IMR-90 (cell line): Measurements from ENCODE around the gene CHRNA5. TPM values are rescaled to one million over a fixed set of nuclear protein-coding genes. Genes with fewer than 3 reads are reported as not detected.
"Not testable (repeated sequence)": the region's sequence is repeated elsewhere in the genome, so short reads cannot be mapped to it uniquely, and the experiment has no call there.

Source experiments
- ATAC-seq: fragments of 200-7000 bp; cut with Tn5 transposase; 2 replicates; pipeline ENCODE4 v1.9.1; 2020; ENCODE audit warnings: low read depth, mild to moderate bottlenecking, moderate library complexity
- BruUV-seq: library from RNA; stranded (reverse); fragments of 400-500 nt; replicated peaks from 2 replicates; lab custom pipeline; 2021; lab: Mats Ljungman, UMichigan
- CTCF ChIA-PET: fragments of 300-600 bp; formaldehyde crosslinking; extraction: SDS; loops from one replicate; lab custom pipeline; 2021; ENCODE audit warnings: antibody characterized with exemption; lab: Yijun Ruan, JAX
- POLR2A ChIA-PET: fragments of 300-600 bp; sonication (Branson Sonifier 250); formaldehyde crosslinking; loops from one replicate; lab custom pipeline; 2022; ENCODE audit warnings: antibody characterized with exemption; ENCODE audit not compliant: unreplicated experiment; lab: Charles Lee
- DNase-seq: peaks from one replicate; pipeline ENCODE4 v3.0.0; 2013
- H2AFZ ChIP-seq: replicated peaks from 2 replicates; pipeline ENCODE3; 2013; ENCODE audit warnings: low read length, mild to moderate bottlenecking; ENCODE audit not compliant: poor library complexity
- H2AK5ac ChIP-seq: 2 replicates; pipeline ENCODE4 v1.6.1; 2013; ENCODE audit warnings: low read depth, low read length, inconsistent platforms
- H2AK9ac ChIP-seq: replicated peaks from 2 replicates; pipeline ENCODE3; 2013; ENCODE audit warnings: mild to moderate bottlenecking, low read depth, low read length, moderate library complexity; ENCODE audit not compliant: poor library complexity
- H2BK120ac ChIP-seq: 2 replicates; pipeline ENCODE4 v1.6.1; 2013; ENCODE audit warnings: low read depth, low read length, inconsistent platforms
- H2BK15ac ChIP-seq: 3 replicates; pipeline ENCODE4 v1.6.1; 2013; ENCODE audit warnings: low read depth, low read length, inconsistent platforms
- H2BK20ac ChIP-seq: 2 replicates; pipeline ENCODE4 v1.6.1; 2013; ENCODE audit warnings: low read depth, mild to moderate bottlenecking, inconsistent platforms, low read length, moderate library complexity
- H2BK5ac ChIP-seq: 2 replicates; pipeline ENCODE4 v1.6.1; 2013; ENCODE audit warnings: mild to moderate bottlenecking, low read depth, low read length, inconsistent platforms; ENCODE audit not compliant: poor library complexity, severe bottlenecking
- H3K14ac ChIP-seq: replicated peaks from 2 replicates; pipeline ENCODE4 v1.6.1; 2013; ENCODE audit warnings: low read depth, low read length, inconsistent platforms
- H3K18ac ChIP-seq: 2 replicates; pipeline ENCODE4 v1.6.1; 2013; ENCODE audit warnings: low read depth, low read length, control low read depth
- H3K23ac ChIP-seq: 2 replicates; pipeline ENCODE4 v1.6.1; 2013; ENCODE audit warnings: low read depth, low read length, inconsistent platforms
- H3K27ac ChIP-seq: 2 replicates; pipeline ENCODE4 v1.5.1; 2013; ENCODE audit warnings: mild to moderate bottlenecking, control low read depth, low read length; ENCODE audit not compliant: insufficient read depth
- H3K27me3 ChIP-seq: 2 replicates; pipeline ENCODE4 v1.6.1; 2013; ENCODE audit warnings: low read length; ENCODE audit not compliant: control insufficient read depth, insufficient read depth
- H3K36me3 ChIP-seq: 2 replicates; pipeline ENCODE4 v1.6.1; 2013; ENCODE audit warnings: low read length, mixed read lengths; ENCODE audit not compliant: control insufficient read depth, insufficient read depth
- H3K4ac ChIP-seq: 2 replicates; pipeline ENCODE4 v1.6.1; 2013; ENCODE audit warnings: low read depth, low read length, inconsistent platforms
- H3K4me1 ChIP-seq: 2 replicates; pipeline ENCODE4 v1.6.1; 2013; ENCODE audit warnings: low read length, mixed read lengths; ENCODE audit not compliant: control insufficient read depth, insufficient read depth
- H3K4me2 ChIP-seq: 2 replicates; pipeline ENCODE4 v1.6.1; 2013; ENCODE audit warnings: low read depth, mild to moderate bottlenecking, control low read depth, low read length, moderate library complexity
- H3K4me3 ChIP-seq: 2 replicates; pipeline ENCODE4 v1.5.1; 2013; ENCODE audit warnings: low read depth, mild to moderate bottlenecking, control low read depth, low read length, moderate library complexity; ENCODE audit not compliant: insufficient read depth
- H3K56ac ChIP-seq: 2 replicates; pipeline ENCODE4 v1.6.1; 2013; ENCODE audit warnings: low read length, inconsistent platforms; ENCODE audit not compliant: insufficient read depth; ENCODE audit errors: extremely low read depth
- H3K79me1 ChIP-seq, 2 experiments: 2 replicates each; pipeline ENCODE4 v1.6.1; 2013; ENCODE audit warnings: low read length in 2 of 2, inconsistent platforms in 1 of 2, low read depth in 1 of 2
- H3K9ac ChIP-seq: 2 replicates; pipeline ENCODE4 v1.6.1; 2013; ENCODE audit warnings: low read depth, low read length, control low read depth
- H3K9me1 ChIP-seq: 2 replicates; pipeline ENCODE4 v1.6.1; 2013; ENCODE audit warnings: low read length, inconsistent platforms; ENCODE audit not compliant: insufficient read depth
- H3K9me3 ChIP-seq: 2 replicates; pipeline ENCODE4 v1.6.1; 2013; ENCODE audit warnings: low read length; ENCODE audit not compliant: control insufficient read depth, insufficient read depth
- H4K20me1 ChIP-seq: 2 replicates; pipeline ENCODE4 v1.6.1; 2013; ENCODE audit warnings: low read length, inconsistent platforms; ENCODE audit not compliant: insufficient read depth
- H4K5ac ChIP-seq: 2 replicates; pipeline ENCODE4 v1.6.1; 2013; ENCODE audit warnings: mild to moderate bottlenecking, low read depth, low read length, control low read depth
- H4K8ac ChIP-seq, 2 experiments: 2 replicates each; pipeline ENCODE4 v1.6.1; 2013; ENCODE audit warnings: low read depth in 2 of 2, low read length in 2 of 2, control low read depth in 1 of 2, inconsistent platforms in 1 of 2
- H4K91ac ChIP-seq: 2 replicates; pipeline ENCODE4 v1.6.1; 2013; ENCODE audit warnings: low read depth, low read length, inconsistent platforms; ENCODE audit not compliant: insufficient read depth
- BHLHE40 ChIP-seq: fragments of 150-350 bp; IDR thresholded peaks from 2 replicates; pipeline ENCODE4 v1.6.1; 2016; ENCODE audit warnings: mild to moderate bottlenecking, low read depth, low read length
- CEBPB ChIP-seq: IDR thresholded peaks from 2 replicates; pipeline ENCODE4 v1.6.1; 2012; ENCODE audit warnings: low read depth, low read length, improper control_type of control experiment
- FOS ChIP-seq: fragments of 150-350 bp; IDR thresholded peaks from 2 replicates; pipeline ENCODE4 v1.6.1; 2016; ENCODE audit warnings: low read depth, low read length
- MAZ ChIP-seq: IDR thresholded peaks from 2 replicates; pipeline ENCODE4 v1.6.1; 2012; ENCODE audit warnings: low read depth, mild to moderate bottlenecking, low read length, improper control_type of control experiment, moderate library complexity, borderline replicate concordance
- SMC3 ChIP-seq: fragments of 150-350 bp; IDR thresholded peaks from 2 replicates; pipeline ENCODE4 v1.6.1; 2016; ENCODE audit warnings: low read depth, mild to moderate bottlenecking, antibody characterized with exemption, low read length, moderate library complexity
- WGBS, 2 experiments: methylation state at CpG; one replicate each; pipeline versions ENCODE4 v1.1.5 to v1.1.7; 2013; ENCODE audit warnings: missing lambda C conversion rate in 2 of 2; ENCODE audit not compliant: insufficient read length in 1 of 2; ENCODE audit errors: extremely low coverage in 2 of 2; 5-methylcytosine and 5-hydroxymethylcytosine counted together
- dilution Hi-C: fragments of 300-500 bp; cut with HindIII; formaldehyde crosslinking; loops from one replicate; pipeline ENCODE4 v1.14.3; 2018; ENCODE audit warnings: low sequenced_read_pairs; ENCODE audit not compliant: unreplicated experiment
- in situ Hi-C: fragments of 300-500 bp; cut with MboI; formaldehyde crosslinking; loops from 3 replicates; pipeline ENCODE4 v1.14.3; 2019; ENCODE audit warnings: low sequenced_read_pairs, inconsistent platforms, mixed read lengths
- intact Hi-C: fragments of 100-400 bp; cut with micrococcal nuclease; formaldehyde crosslinking; loops from 2 replicates; pipeline ENCODE4 v1.10.0; 2022
- polyA plus RNA-seq, 3 experiments: library from polyadenylated mRNA; depleted of rRNA; stranded (reverse); fragments of >200 nt; gene quantifications; 2 replicates each; pipeline ENCODE4 v1.2.3, GENCODE V29; 2012; ENCODE audit warnings: low replicate concordance in 1 of 3
- total RNA-seq: library from RNA; depleted of rRNA; stranded (reverse); fragments of >200 nt; gene quantifications from 2 replicates; pipeline ENCODE4 v1.2.3, GENCODE V29; 2012
- TF ChIP-seq, protein P1 (sequence below): fragments of 150-350 bp; IDR thresholded peaks from 2 replicates; pipeline ENCODE4 v1.6.1; 2016; ENCODE audit warnings: low read depth, mild to moderate bottlenecking, low read length, moderate library complexity, borderline replicate concordance

The CHRNA5 gene
- total and polyA plus RNA-seq, 2 of the 4 experiments (the other 2 are of a cell fraction) = 0.54 to 0.94 TPM

DNA sequence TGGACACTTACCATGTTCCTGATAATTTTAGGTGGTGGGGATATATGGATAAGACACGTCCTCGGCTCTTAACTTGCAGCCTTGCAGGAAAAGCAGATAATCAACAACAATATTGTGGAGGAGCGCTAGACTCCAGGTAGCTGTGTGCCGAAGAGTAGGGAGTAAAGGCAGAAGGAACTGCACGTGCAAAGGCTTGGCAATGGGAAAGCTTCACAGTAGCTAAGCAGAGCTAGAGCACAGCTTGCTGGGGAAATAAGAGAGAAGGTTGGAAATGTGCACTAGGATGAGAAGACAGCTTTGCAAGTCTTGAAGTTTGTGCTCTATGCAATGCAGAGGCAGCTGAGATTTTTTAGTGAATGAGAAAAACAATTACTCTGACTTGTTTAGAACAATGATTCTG lies 12.7 kb upstream of the CHRNA5 start:
- no peak overlapping the region for H4K8ac ChIP-seq
- no peak for TF ChIP-seq MAZ
- TF ChIP-seq, protein P1, sequence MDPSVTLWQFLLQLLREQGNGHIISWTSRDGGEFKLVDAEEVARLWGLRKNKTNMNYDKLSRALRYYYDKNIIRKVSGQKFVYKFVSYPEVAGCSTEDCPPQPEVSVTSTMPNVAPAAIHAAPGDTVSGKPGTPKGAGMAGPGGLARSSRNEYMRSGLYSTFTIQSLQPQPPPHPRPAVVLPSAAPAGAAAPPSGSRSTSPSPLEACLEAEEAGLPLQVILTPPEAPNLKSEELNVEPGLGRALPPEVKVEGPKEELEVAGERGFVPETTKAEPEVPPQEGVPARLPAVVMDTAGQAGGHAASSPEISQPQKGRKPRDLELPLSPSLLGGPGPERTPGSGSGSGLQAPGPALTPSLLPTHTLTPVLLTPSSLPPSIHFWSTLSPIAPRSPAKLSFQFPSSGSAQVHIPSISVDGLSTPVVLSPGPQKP = no peak
- no peak for TF ChIP-seq SMC3
- TF ChIP-seq CEBPB = no peak
- TF ChIP-seq BHLHE40 = no peak
- TF ChIP-seq FOS = no peak
- H3K18ac ChIP-seq = no peak overlapping the region
- H3K4me3 ChIP-seq = no peak overlapping the region
- 54% methylated on average over 3 of the region's 5 CpGs; no CpG with 5 or more reads in 1 of the 2 experiments for WGBS, 2 experiments
- H3K56ac ChIP-seq = no peak overlapping the region
- dilution Hi-C loops (no loop called here), in situ Hi-C loops (no loop called here), intact Hi-C loops (no loop called here)
- no peak overlapping the region for H2AK5ac ChIP-seq
- no peak for DNase-seq
- no peaks in the 10 kb centered on the region for H3K9me3 ChIP-seq
- H4K5ac ChIP-seq = no peak overlapping the region
- no peak overlapping the region for H3K9ac ChIP-seq
- no peak overlapping the region for H3K4me2 ChIP-seq
- ChIA-PET POLR2A (no interaction called here), CTCF (no interaction called here)
- no peaks in the 10 kb centered on the region for H4K20me1 ChIP-seq
- H3K4me1 ChIP-seq = no peaks in the 10 kb centered on the region
- no peak overlapping the region for H3K27ac ChIP-seq
- no peak overlapping the region for H2BK5ac ChIP-seq
- H3K79me1 ChIP-seq = no peaks in the 10 kb centered on the region
- no peak overlapping the region for H2BK120ac ChIP-seq
- H3K27me3 ChIP-seq = no peaks in the 10 kb centered on the region
- ATAC-seq = no peak
- peaks cover 3% of the 10 kb centered on the region; the same call in 1 of the 2 replicates for H3K9me1 ChIP-seq
- no peak overlapping the region for H2BK20ac ChIP-seq
- H3K23ac ChIP-seq = no peak overlapping the region
- H2BK15ac ChIP-seq = no peak overlapping the region
- H2AFZ ChIP-seq = no peak overlapping the region
- no peak overlapping the region for H3K14ac ChIP-seq
- no peak overlapping the region for H4K91ac ChIP-seq
- peaks cover 22% of the 10 kb centered on the region for H3K36me3 ChIP-seq
- BruUV-seq = no TSS peak
- no peak overlapping the region for H3K4ac ChIP-seq
- no peak overlapping the region for H2AK9ac ChIP-seq

DNA sequence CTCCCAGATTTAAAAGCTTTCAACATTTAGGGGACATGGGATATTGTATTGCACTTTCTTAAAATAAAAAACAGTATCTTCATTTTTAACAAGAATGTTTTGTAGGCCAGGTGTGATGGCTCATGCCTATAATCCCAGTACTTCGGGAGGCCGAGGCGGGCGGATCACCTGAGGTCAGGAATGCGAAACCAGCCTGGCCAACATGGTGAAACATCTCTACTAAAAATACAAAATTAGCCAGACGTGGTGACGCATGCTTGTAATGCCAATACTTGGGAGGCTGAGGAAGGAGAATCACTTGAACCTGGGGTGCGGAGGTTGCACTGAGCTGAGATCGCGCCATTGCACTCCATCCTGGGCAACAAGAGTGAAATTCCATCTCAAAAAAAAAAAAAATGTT lies 5.1 kb upstream of the CHRNA5 start:
- H2AK9ac ChIP-seq, H3K36me3 ChIP-seq, intact Hi-C loops, H2BK5ac ChIP-seq, H3K14ac ChIP-seq, H2AK5ac ChIP-seq, H2AFZ ChIP-seq, H2BK20ac ChIP-seq, H2BK120ac ChIP-seq, H4K20me1 ChIP-seq, H4K5ac ChIP-seq, H3K56ac ChIP-seq, CTCF ChIA-PET, H3K9ac ChIP-seq, H4K91ac ChIP-seq, H2BK15ac ChIP-seq, POLR2A ChIA-PET, H3K9me3 ChIP-seq, H3K79me1 ChIP-seq, H3K4ac ChIP-seq, H4K8ac ChIP-seq, H3K4me2 ChIP-seq, H3K27ac ChIP-seq, H3K4me1 ChIP-seq, H3K9me1 ChIP-seq, BruUV-seq, in situ Hi-C loops, DNase-seq, dilution Hi-C loops, H3K18ac ChIP-seq, ATAC-seq, H3K23ac ChIP-seq, H3K4me3 ChIP-seq: not testable (repeated sequence)
- peaks cover 15% of the 10 kb centered on the region for H3K27me3 ChIP-seq
- no CpG with 5 or more reads among the region's 10 CpGs for WGBS, 2 experiments
